Measurements from ENCODE around the gene HS3ST3B1.

DNA sequence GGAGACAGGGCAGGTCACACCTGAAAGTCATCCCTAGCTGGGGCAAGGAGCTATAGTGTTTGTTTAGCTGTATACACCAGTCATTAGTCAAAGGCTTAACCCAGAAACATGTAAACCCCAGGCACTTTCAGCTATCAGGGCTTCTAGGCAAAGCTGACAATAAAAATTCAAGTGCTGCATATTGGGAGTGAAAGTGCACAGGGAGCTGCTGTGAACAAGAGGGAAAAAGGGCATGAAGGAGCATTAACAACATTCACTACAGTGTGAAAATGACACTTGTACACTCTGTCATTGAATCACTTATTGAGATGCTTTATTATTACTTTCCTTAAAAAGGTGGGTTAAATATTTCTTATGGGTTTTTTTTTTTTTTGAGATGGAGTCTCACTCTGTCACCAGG, 92.8 kb downstream of the HS3ST3B1 start:
- TF ChIP-seq SIN3A (IDR thresholded peaks at IDR 0.05; ENCODE audit: borderline replicate concordance, insufficient read depth, low read depth, low read length) (no peak), POLR2AphosphoS5 (IDR thresholded peaks at IDR 0.05; ENCODE audit: low read depth, low read length) (no peak)
- TF ChIP-seq, protein P1, sequence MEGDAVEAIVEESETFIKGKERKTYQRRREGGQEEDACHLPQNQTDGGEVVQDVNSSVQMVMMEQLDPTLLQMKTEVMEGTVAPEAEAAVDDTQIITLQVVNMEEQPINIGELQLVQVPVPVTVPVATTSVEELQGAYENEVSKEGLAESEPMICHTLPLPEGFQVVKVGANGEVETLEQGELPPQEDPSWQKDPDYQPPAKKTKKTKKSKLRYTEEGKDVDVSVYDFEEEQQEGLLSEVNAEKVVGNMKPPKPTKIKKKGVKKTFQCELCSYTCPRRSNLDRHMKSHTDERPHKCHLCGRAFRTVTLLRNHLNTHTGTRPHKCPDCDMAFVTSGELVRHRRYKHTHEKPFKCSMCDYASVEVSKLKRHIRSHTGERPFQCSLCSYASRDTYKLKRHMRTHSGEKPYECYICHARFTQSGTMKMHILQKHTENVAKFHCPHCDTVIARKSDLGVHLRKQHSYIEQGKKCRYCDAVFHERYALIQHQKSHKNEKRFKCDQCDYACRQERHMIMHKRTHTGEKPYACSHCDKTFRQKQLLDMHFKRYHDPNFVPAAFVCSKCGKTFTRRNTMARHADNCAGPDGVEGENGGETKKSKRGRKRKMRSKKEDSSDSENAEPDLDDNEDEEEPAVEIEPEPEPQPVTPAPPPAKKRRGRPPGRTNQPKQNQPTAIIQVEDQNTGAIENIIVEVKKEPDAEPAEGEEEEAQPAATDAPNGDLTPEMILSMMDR (IDR thresholded peaks at IDR 0.05) = no peak

All from Panc1 (cell line).